Natural killer cell (primary cell): ENCODE data around the gene BTBD18. TPM values are rescaled to one million over a fixed set of nuclear protein-coding genes. Genes with fewer than 3 reads are reported as not detected.

Source experiments
- ATAC-seq, 3 donors: fragments of 150-1000 bp in 2 of 3; fragments of 200-7000 bp in 1 of 3; cut with Tn5 transposase; 1 replicate in 1 of 3; 2 replicates in 2 of 3; pipeline ENCODE4 v1.10.0; 2021; ENCODE audit warnings: mild to moderate bottlenecking in 2 of 3, moderate library complexity in 2 of 3
- DNase-seq, 2 donors: peaks; one replicate each; pipeline versions ENCODE4 v3.0.0 to v3.0.0-alpha.2; 2013 to 2021; ENCODE audit warnings: mixed read lengths in 1 of 2
- H3K27ac ChIP-seq: one replicate; pipeline ENCODE4 v1.5.1; 2013; ENCODE audit warnings: mild to moderate bottlenecking, low read length
- H3K27me3 ChIP-seq: one replicate; pipeline ENCODE4 v1.6.1; 2013; ENCODE audit warnings: low read length; ENCODE audit not compliant: control insufficient read depth, insufficient read depth
- H3K36me3 ChIP-seq: one replicate; pipeline ENCODE4 v1.6.1; 2013; ENCODE audit warnings: low read length; ENCODE audit not compliant: control insufficient read depth, insufficient read depth
- H3K4me1 ChIP-seq: one replicate; pipeline ENCODE4 v1.6.1; 2013; ENCODE audit warnings: low read length; ENCODE audit not compliant: control insufficient read depth, insufficient read depth
- H3K4me3 ChIP-seq: one replicate; pipeline ENCODE4 v1.5.1; 2013; ENCODE audit warnings: low read length
- H3K9me3 ChIP-seq: one replicate; pipeline ENCODE4 v1.6.1; 2013; ENCODE audit warnings: low read length; ENCODE audit not compliant: control insufficient read depth, insufficient read depth
- H3K27ac Mint-ChIP-seq, 2 donors: one replicate each; pipeline ENCODE4 v1.8.0; 2022; ENCODE audit warnings: mild to moderate bottlenecking in 2 of 2, mixed read lengths in 2 of 2, moderate library complexity in 1 of 2
- H3K27me3 Mint-ChIP-seq, 2 donors: one replicate each; pipeline ENCODE4 v1.8.0; 2022; ENCODE audit warnings: low read depth in 2 of 2, mixed read lengths in 2 of 2
- H3K36me3 Mint-ChIP-seq: one replicate; pipeline ENCODE4 v1.8.0; 2022; ENCODE audit warnings: mixed read lengths
- H3K4me1 Mint-ChIP-seq, 2 donors: one replicate each; pipeline ENCODE4 v1.8.0; 2022; ENCODE audit warnings: mixed read lengths in 2 of 2
- H3K4me3 Mint-ChIP-seq: one replicate; pipeline ENCODE4 v1.8.0; 2022; ENCODE audit warnings: mild to moderate bottlenecking, moderate library complexity, mixed read lengths
- H3K9me3 Mint-ChIP-seq, 2 donors: one replicate each; pipeline ENCODE4 v1.8.0; 2022; ENCODE audit warnings: mixed read lengths in 2 of 2
- CTCF ChIP-seq: fragments of 200-600 bp; IDR thresholded peaks from one replicate; pipeline ENCODE4 v1.8.0; 2022; ENCODE audit warnings: antibody characterized with exemption
- WGBS: methylation state at CpG from one replicate; pipeline ENCODE4 v1.1.7; 2013; ENCODE audit warnings: missing lambda C conversion rate; ENCODE audit not compliant: insufficient coverage; 5-methylcytosine and 5-hydroxymethylcytosine counted together
- intact Hi-C: fragments of 100-400 bp; cut with micrococcal nuclease; formaldehyde crosslinking; loops from one replicate; pipeline ENCODE4 v1.14.2; 2022
- total RNA-seq, 4 donors: library from RNA; stranded (reverse); fragments of 120-200 nt in 1 of 4; gene quantifications; one replicate each; pipeline versions ENCODE4 v1.2.3 to v1.2.4, GENCODE V29; 2013 to 2022

The BTBD18 gene
- total RNA-seq, 3 donors from 2014 or later (not counting 1 experiment from before 2014, with no cell fraction given), result not detected

- TF ChIP-seq CTCF, result no peak
- 22% methylated on average over 7 of the region's 9 CpGs for WGBS
- Mint-ChIP-seq H3K27me3 (peaks cover 8 to 18% of the 10 kb centered on the region in 2 donors), H3K9me3 (no peaks in the 10 kb centered on the region), H3K4me1 (peaks cover 5 to 11% of the 10 kb centered on the region in 2 donors), H3K4me3 (no peak overlapping the region), H3K36me3 (no peaks in the 10 kb centered on the region), H3K27ac (peak overlapping the region in 1 of 2 donors; percentile 72)
- H3K4me3 ChIP-seq, result peak overlapping the region; percentile 22
- no peaks in the 10 kb centered on the region for H3K4me1 ChIP-seq
- no peaks in the 10 kb centered on the region for H3K36me3 ChIP-seq
- no peaks in the 10 kb centered on the region for H3K27me3 ChIP-seq
- intact Hi-C loops, result no loop called here
- no peaks in the 10 kb centered on the region for H3K9me3 ChIP-seq
- ATAC-seq (no peak), DNase-seq (no peak)
- no peak overlapping the region for H3K27ac ChIP-seq
These were observed 10.7 kb upstream of the BTBD18 start for GRCh38 chr11:57762235-57762861.

DNA sequence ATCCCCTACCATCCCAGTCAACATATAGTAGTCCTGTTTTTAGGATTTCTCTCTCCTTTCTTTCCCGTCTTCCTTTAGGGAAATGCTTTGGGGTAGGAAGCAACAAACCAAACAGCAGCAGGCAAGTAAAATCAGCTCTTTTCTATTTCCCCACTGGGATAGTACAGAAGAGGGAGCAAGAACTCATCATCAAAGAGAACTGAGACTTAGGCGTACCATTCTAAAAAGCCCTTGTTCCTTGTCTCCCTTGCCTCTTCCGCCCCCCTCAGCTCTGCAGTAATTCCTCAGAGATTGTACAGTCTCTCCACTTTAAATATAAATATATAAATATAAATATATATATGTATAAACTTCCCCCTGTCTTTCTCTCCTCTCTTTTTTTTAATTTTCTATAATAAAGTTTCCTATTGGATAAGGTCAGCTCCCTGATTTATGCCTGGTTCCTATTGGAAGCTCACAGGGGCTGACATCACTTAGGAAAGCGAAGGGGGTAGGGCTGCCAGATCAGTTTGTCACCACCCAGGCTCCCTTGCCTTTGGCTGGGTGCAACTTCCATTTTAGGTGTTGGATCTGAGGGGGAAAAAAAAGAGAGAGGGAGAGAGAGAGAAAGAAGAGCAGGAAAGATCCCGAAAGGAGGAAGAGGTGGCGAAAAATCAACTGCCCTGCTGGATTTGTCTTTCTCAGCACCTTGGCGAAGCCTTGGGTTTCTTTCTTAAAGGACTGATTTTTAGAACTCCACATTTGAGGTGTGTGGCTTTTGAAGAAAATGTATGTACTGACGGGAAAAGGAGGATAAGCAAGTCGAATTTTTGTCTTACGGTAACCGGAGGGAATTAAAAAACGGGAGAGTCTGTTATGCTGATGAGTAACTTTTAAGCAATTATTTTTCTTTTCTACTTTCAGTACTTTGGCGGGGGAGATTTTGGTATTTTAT, 9.9 kb upstream of the BTBD18 start, which contains the start of gene CTNND1:
Gene CTNND1, plus strand, starts transcription at position 502 of the 934 bp plus-strand sequence. CDS start 29,677 bp downstream, outside the sequence.
- Histone ChIP-seq H3K27ac (no peak within 1 kb of the TSS), H3K27me3 (no peaks in the 10 kb centered on the region), H3K9me3 (no peaks in the 10 kb centered on the region), H3K4me3 (peak within 1 kb of the TSS; percentile 22), H3K36me3 (no peaks in the 10 kb centered on the region), H3K4me1 (no peaks in the 10 kb centered on the region)
- peak within 1 kb of the TSS in 1 of 2 donors; percentile 72 for H3K27ac Mint-ChIP-seq
- TF ChIP-seq CTCF, result no peak
- WGBS, result 29% methylated on average over 9 of the region's 13 CpGs
- DNase-seq, result no peak
- H3K36me3 Mint-ChIP-seq, result no peaks in the 10 kb centered on the region
- intact Hi-C loops, result no loop called here
- H3K9me3 Mint-ChIP-seq, result no peaks in the 10 kb centered on the region
- H3K4me1 Mint-ChIP-seq, result peaks cover 5 to 11% of the 10 kb centered on the region in 2 donors
- ATAC-seq, result peak in 1 of 3 donors; percentile 40
- H3K27me3 Mint-ChIP-seq, result peaks cover 8 to 18% of the 10 kb centered on the region in 2 donors
- H3K4me3 Mint-ChIP-seq, result peak within 1 kb of the TSS; percentile 32

DNA sequence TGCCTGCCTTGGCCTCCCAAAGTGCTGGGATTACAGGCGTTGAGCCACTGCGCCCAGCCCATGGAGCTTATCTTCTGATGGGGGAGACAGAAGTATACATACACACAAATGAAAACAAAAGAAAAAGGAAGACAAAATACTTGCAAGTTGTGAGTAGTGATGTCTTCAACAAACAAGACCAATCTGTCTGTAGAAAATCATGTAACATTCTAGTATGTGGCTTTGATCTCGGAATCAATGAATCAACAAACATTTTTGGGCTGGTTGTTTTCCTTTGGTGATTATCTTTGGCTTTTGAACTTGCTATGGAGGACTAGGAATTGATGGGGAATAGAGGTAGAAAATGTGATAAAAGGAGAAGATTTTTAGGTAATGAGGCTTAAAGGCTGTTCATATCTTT, 6.6 kb upstream of the BTBD18 start:
- Mint-ChIP-seq H3K9me3 (no peaks in the 10 kb centered on the region), H3K27me3 (peaks cover 8 to 18% of the 10 kb centered on the region in 2 donors), H3K27ac (no peak overlapping the region), H3K4me3 (no peak overlapping the region), H3K4me1 (peaks cover 5 to 11% of the 10 kb centered on the region in 2 donors), H3K36me3 (no peaks in the 10 kb centered on the region)
- WGBS, result 95% methylated on average over 1 of the region's 3 CpGs
- intact Hi-C loops, result no loop called here
- H3K4me1 ChIP-seq, result no peaks in the 10 kb centered on the region
- ATAC-seq (no peak), DNase-seq (no peak)
- no peak overlapping the region for H3K27ac ChIP-seq
- no peaks in the 10 kb centered on the region for H3K9me3 ChIP-seq
- H3K27me3 ChIP-seq, result no peaks in the 10 kb centered on the region
- H3K4me3 ChIP-seq, result no peak overlapping the region
- TF ChIP-seq CTCF, result no peak
- H3K36me3 ChIP-seq, result no peaks in the 10 kb centered on the region
